MCF 10A (cell line): ENCODE results near the gene NGF. TPM values are rescaled to one million over a fixed set of nuclear protein-coding genes. Genes with fewer than 3 reads are reported as not detected.

Experiments
- BruUV-seq: library from RNA; stranded (reverse); fragments of 400-500 nt; replicated peaks from 2 replicates; lab custom pipeline; 2021; lab: Mats Ljungman, UMichigan
- CTCF ChIA-PET: fragments of 300-600 bp; sonication (Branson Sonifier 250); formaldehyde crosslinking; extraction: SDS; loops from one replicate; lab custom pipeline; 2021; ENCODE audit warnings: antibody characterized with exemption, inconsistent platforms; lab: Yijun Ruan, JAX
- POLR2A ChIA-PET: fragments of 300-600, 350-650 bp; sonication (Branson Sonifier 250); formaldehyde crosslinking; extraction: SDS; loops from one replicate; lab custom pipeline; 2020; ENCODE audit warnings: antibody characterized with exemption, inconsistent platforms; lab: Yijun Ruan, JAX
- DNase-seq: peaks from one replicate; pipeline ENCODE4 v3.0.0-alpha.2; 2018; ENCODE audit not compliant: unreplicated experiment
- H3K27ac Mint-ChIP-seq: one replicate; pipeline ENCODE4 v1.8.0; 2022; ENCODE audit warnings: mild to moderate bottlenecking, low read depth, mixed read lengths; ENCODE audit not compliant: unreplicated experiment
- H3K27me3 Mint-ChIP-seq: one replicate; pipeline ENCODE4 v1.8.0; 2022; ENCODE audit warnings: mixed read lengths; ENCODE audit not compliant: insufficient read depth, unreplicated experiment
- H3K36me3 Mint-ChIP-seq: one replicate; pipeline ENCODE4 v1.8.0; 2022; ENCODE audit warnings: mild to moderate bottlenecking, moderate library complexity, mixed read lengths; ENCODE audit not compliant: insufficient read depth, unreplicated experiment
- H3K4me1 Mint-ChIP-seq: one replicate; pipeline ENCODE4 v1.8.0; 2022; ENCODE audit warnings: mixed read lengths; ENCODE audit not compliant: insufficient read depth, unreplicated experiment
- H3K4me3 Mint-ChIP-seq: one replicate; pipeline ENCODE4 v1.8.0; 2022; ENCODE audit warnings: mild to moderate bottlenecking, moderate library complexity, mixed read lengths; ENCODE audit not compliant: unreplicated experiment
- H3K9me3 Mint-ChIP-seq: one replicate; pipeline ENCODE4 v1.8.0; 2022; ENCODE audit warnings: mixed read lengths; ENCODE audit not compliant: unreplicated experiment
- CTCF ChIP-seq: fragments of 200-600 bp; IDR thresholded peaks from one replicate; pipeline ENCODE4 v1.8.0; 2022; ENCODE audit warnings: antibody characterized with exemption, mild to moderate bottlenecking; ENCODE audit not compliant: unreplicated experiment
- intact Hi-C: fragments of 100-400 bp; cut with micrococcal nuclease; formaldehyde crosslinking; loops from 2 replicates; pipeline ENCODE4 v1.14.1; 2022
- total RNA-seq: library from RNA; stranded (reverse); gene quantifications from 2 replicates; pipeline ENCODE4 v1.2.3, GENCODE V29; 2022

NGF gene
- total RNA-seq, 1 experiment from 2014 or later = 1.1 TPM

GRCh38 chr1:115323366-115324004, 14.6 kb downstream of the NGF start:
- intact Hi-C loops = no loop called here
- H3K36me3 Mint-ChIP-seq = no peaks in the 10 kb centered on the region
- peak; percentile 24 for DNase-seq
- ChIA-PET POLR2A (interaction anchor here (1.7 to 4.9 kb wide), 2 partner anchors 9 to 14 kb away, joined by 3 to 14 read pairs; partner anchors contain the start of gene NGF), CTCF (interaction anchor here (0.6 to 1.1 kb wide), 2 partner anchors 77 to 146 kb away, joined by 3 to 5 read pairs; no protein-coding TSS in a partner anchor)
- TF ChIP-seq CTCF = no peak
- H3K27ac Mint-ChIP-seq = no peak overlapping the region
- peaks cover 6% of the 10 kb centered on the region for H3K4me1 Mint-ChIP-seq
- no peaks in the 10 kb centered on the region for H3K27me3 Mint-ChIP-seq
- BruUV-seq = no TSS peak
- H3K9me3 Mint-ChIP-seq = no peaks in the 10 kb centered on the region
- no peak overlapping the region for H3K4me3 Mint-ChIP-seq

DNA sequence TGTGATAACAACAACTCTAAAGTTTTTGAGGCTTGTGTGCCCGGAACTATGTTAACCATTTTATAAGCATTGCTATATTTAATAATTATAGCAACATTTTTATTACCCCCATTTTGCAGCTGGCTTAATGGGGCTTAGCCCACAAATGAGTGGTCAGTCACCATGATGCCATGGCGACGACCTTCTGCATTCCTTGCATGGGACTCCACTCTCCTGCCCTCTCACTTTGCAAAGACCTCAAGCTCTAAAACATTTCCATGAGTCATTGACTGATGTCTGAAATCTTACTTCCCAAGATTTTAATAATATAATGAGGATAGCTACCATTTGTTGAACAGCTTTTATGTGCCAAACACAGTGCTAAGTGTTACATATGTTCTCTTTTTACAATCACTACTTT, 15.4 kb downstream of the NGF start:
- TF ChIP-seq CTCF = no peak
- intact Hi-C loops = no loop called here
- ChIA-PET POLR2A (interaction anchor here (1.7 to 4.9 kb wide), 2 partner anchors 10 to 15 kb away, joined by 3 to 14 read pairs; partner anchors contain the start of gene NGF), CTCF (interaction anchor here (0.6 to 2.2 kb wide), 4 partner anchors 9 to 147 kb away, joined by 3 to 6 read pairs (median 4); no protein-coding TSS in a partner anchor)
- Mint-ChIP-seq H3K36me3 (no peaks in the 10 kb centered on the region), H3K9me3 (no peaks in the 10 kb centered on the region), H3K4me3 (no peak overlapping the region), H3K27ac (no peak overlapping the region), H3K27me3 (no peaks in the 10 kb centered on the region), H3K4me1 (peaks cover 6% of the 10 kb centered on the region)
- no peak for DNase-seq
- BruUV-seq = no TSS peak

- no peaks in the 10 kb centered on the region for H3K27me3 Mint-ChIP-seq
- TF ChIP-seq CTCF = no peak
- no peaks in the 10 kb centered on the region for H3K9me3 Mint-ChIP-seq
- no TSS peak for BruUV-seq
- peak; percentile 84 for DNase-seq
- H3K4me3 Mint-ChIP-seq = no peak overlapping the region
- intact Hi-C loops = loop anchor here (1.0 kb wide), 1 partner anchor 13 kb away; no protein-coding TSS in a partner anchor
- no peaks in the 10 kb centered on the region for H3K36me3 Mint-ChIP-seq
- ChIA-PET POLR2A (interaction anchor here (4.9 kb wide), 1 partner anchor 13 kb away, joined by 14 read pairs; no protein-coding TSS in a partner anchor), CTCF (no interaction called here)
- H3K27ac Mint-ChIP-seq = no peak overlapping the region
- H3K4me1 Mint-ChIP-seq = peaks cover 6% of the 10 kb centered on the region
Observed at GRCh38 chr1:115320377-115320776, 17.7 kb downstream of the NGF start.

DNA sequence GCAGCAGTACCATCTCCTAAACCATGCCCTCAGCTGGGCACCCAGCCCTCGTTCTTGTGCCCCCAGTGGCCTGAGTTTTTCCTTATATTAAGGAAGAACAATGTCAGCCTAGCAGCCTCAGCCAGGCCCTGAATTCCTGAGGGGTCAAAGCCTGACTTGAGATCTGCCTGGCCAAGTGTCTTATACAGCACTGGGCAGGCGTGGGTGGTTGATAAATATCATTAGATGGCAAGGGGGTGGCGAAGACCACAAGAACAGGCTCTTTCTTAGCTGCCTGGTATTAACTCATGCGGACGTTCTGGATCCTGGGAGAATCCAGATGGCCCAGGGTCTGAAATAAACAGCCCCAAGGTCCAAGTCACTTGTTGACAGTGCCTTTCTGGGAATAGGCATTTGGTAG, 18.3 kb downstream of the NGF start:
- intact Hi-C loops = loop anchor here (1.0 kb wide), 1 partner anchor 14 kb away; no protein-coding TSS in a partner anchor
- ChIA-PET POLR2A (interaction anchor here (4.9 kb wide), 1 partner anchor 13 kb away, joined by 14 read pairs; no protein-coding TSS in a partner anchor), CTCF (interaction anchor here (0.8 kb wide), 1 partner anchor 178 kb away, joined by 3 read pairs; no protein-coding TSS in a partner anchor)
- BruUV-seq = no TSS peak
- H3K4me3 Mint-ChIP-seq = no peak overlapping the region
- no peaks in the 10 kb centered on the region for H3K27me3 Mint-ChIP-seq
- H3K9me3 Mint-ChIP-seq = no peaks in the 10 kb centered on the region
- no peak for DNase-seq
- H3K36me3 Mint-ChIP-seq = no peaks in the 10 kb centered on the region
- no peak overlapping the region for H3K27ac Mint-ChIP-seq
- TF ChIP-seq CTCF = no peak
- H3K4me1 Mint-ChIP-seq = peaks cover 11% of the 10 kb centered on the region
